HG03571 (cell line): Measurements from ENCODE around the gene RAVER1.
A peak's percentile ranks its signal among the peaks of the same experiment; 100 is the strongest.
"Not testable (repeated sequence)": the region's sequence is repeated elsewhere in the genome, so short reads cannot be mapped to it uniquely, and the experiment has no call there.

Experiments
- ATAC-seq: cut with Tn5 transposase; IDR thresholded peaks from one replicate; pipeline ENCODE4 v1.9.1; 2021; ENCODE audit not compliant: unreplicated experiment

RAVER1 gene

GRCh38 chr19:10291554-10292205 is 41.6 kb downstream of the RAVER1 start:
- ATAC-seq, result no peak

DNA sequence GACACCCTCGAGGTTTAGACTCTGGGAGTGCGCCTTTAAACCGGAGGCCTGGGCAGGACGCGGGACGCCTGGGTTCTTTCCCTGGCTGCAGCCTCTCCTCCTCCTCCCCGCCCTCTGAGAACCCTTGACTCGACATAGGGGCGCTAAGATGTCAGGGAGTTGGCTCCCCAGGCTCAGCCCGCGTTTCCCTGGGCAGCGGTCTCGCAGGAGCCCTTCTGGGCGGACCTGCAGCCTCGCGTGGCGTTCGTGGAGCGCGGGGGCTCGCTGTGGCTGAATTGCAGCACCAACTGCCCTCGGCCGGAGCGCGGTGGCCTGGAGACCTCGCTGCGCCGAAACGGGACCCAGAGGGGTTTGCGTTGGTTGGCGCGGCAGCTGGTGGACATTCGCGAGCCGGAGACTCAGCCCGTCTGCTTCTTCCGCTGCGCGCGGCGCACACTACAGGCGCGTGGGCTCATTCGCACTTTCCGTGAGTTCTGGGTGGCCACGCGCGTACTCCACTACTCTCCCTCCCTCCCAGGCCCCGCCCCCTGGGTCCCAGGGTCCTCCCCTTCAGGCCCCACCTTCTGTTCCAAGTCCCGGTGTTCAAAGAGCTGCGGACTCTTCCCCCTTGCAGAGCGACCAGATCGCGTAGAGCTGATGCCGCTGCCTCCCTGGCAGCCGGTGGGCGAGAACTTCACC is 42.3 kb downstream of the RAVER1 start:
- no peak for ATAC-seq

DNA sequence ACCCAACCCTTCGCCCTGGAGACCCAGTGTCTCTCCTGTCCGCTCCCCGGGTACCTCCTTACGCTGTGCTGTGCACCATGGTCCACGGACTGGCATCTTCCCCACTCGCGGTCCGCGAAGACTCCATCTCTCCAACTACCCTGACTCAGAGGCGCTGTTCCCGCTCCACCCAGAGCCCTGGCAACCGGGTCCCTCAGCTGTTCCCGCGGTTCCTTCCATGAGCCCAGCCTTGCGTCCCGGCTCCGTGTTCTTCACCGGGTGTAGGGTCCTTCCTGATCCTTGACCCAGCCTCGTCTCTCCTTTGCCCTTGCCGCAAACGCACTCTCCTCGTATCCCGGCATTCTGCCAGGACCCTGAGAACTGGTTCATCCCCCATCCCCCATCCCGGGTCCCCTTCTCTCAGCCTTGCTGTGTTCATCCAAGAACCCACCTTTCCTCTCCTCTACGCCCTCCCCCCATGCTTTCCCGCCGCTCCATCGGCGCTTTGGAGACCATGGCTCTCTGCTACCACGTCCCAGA is 42.9 kb downstream of the RAVER1 start:
- ATAC-seq, result no peak

DNA sequence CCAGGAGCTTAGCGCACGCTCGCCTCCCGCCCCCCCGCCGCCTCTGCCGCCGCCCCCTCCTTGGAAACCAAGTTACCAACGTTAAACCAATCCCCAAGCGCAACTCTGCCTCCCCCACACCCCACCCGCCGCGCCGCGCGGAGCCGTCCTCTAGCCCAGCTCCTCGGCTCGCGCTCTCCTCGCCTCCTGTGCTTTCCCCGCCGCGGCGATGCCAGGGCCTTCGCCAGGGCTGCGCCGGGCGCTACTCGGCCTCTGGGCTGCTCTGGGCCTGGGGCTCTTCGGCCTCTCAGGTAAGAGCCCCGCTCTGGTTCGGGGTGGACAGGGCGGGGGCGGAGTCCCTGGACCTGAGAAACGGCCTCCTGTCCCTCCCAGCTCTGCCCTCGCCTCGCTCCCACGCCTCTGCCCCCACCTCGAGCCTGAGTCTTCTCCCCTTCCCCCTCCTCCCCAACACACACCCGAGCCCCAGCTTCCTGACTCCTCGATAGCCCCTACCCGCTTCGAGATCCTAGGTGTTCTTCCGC is 43.4 kb downstream of the RAVER1 start, which contains the start of gene ICAM5:
ICAM5 (plus strand) TSS at position 117 of the 521 bp plus-strand sequence; CDS start at position 209, 92 bp downstream.
- no peak for ATAC-seq

DNA sequence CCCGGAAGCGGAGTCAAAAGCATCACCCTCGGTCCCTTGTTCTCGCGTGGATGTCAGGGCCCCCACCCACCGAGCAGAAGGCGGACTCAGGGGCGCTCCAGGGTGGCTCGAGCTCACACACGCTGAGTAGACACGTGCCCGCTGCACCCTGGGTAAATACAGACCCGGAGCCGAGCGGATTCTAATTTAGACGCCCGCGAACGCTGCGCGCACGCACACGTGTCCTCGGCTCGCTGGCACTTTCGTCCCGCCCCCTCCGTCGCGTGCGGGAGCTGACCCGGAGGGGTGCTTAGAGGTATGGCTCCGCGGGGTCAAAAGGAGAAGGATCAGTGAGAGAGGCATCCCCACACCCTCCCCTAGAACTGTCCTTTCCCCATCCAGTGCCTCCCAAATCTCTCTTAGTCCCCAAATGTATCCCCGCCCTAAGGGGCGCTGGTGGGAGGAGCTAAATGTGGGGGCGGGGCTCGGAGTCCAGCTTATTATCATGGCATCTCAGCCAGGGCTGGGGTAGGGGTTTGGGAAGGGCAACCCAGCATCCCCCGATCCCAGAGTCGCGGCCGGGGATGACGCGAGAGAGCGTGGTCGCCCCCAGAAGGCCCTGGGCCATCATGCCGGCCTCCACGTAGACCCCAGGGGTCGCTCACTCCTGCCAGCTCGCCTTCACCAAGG is 44.0 kb downstream of the RAVER1 start:
- no peak for ATAC-seq

GRCh38 chr19:10288662-10289166 is 44.6 kb downstream of the RAVER1 start:
- ATAC-seq, result no peak

DNA sequence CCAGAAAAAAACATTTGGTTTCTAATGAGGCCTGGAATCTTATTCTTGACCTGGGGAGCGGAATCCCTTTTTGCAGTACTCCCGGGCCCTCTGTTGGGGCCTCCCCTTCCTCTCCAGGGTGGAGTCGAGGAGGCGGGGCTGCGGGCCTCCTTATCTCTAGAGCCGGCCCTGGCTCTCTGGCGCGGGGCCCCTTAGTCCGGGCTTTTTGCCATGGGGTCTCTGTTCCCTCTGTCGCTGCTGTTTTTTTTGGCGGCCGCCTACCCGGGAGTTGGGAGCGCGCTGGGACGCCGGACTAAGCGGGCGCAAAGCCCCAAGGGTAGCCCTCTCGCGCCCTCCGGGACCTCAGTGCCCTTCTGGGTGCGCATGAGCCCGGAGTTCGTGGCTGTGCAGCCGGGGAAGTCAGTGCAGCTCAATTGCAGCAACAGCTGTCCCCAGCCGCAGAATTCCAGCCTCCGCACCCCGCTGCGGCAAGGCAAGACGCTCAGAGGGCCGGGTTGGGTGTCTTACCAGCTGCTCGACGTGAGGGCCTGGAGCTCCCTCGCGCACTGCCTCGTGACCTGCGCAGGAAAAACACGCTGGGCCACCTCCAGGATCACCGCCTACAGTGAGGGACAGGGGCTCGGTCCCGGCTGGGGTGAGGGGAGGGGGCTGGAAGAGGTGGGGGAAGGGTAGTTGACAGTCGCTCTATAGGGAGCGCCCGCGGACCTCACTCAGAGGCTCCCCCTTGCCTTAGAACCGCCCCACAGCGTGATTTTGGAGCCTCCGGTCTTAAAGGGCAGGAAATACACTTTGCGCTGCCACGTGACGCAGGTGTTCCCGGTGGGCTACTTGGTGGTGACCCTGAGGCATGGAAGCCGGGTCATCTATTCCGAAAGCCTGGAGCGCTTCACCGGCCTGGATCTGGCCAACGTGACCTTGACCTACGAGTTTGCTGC is 46.3 kb downstream of the RAVER1 start, which contains the start of gene ICAM4:
ICAM4 (plus strand) TSS at position 153 of the 935 bp plus-strand sequence; CDS start at position 211, 58 bp downstream.
- no peak for ATAC-seq

- no peak for ATAC-seq
Measured at GRCh38 chr19:10285393-10285792, 47.9 kb downstream of the RAVER1 start.

DNA sequence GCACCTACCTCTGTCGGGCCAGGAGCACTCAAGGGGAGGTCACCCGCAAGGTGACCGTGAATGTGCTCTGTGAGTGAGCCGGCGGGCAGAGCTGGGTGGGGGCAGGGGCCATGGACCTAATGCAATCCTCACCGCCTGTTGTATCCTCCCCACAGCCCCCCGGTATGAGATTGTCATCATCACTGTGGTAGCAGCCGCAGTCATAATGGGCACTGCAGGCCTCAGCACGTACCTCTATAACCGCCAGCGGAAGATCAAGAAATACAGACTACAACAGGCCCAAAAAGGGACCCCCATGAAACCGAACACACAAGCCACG is 48.4 kb downstream of the RAVER1 start:
- no peak for ATAC-seq

DNA sequence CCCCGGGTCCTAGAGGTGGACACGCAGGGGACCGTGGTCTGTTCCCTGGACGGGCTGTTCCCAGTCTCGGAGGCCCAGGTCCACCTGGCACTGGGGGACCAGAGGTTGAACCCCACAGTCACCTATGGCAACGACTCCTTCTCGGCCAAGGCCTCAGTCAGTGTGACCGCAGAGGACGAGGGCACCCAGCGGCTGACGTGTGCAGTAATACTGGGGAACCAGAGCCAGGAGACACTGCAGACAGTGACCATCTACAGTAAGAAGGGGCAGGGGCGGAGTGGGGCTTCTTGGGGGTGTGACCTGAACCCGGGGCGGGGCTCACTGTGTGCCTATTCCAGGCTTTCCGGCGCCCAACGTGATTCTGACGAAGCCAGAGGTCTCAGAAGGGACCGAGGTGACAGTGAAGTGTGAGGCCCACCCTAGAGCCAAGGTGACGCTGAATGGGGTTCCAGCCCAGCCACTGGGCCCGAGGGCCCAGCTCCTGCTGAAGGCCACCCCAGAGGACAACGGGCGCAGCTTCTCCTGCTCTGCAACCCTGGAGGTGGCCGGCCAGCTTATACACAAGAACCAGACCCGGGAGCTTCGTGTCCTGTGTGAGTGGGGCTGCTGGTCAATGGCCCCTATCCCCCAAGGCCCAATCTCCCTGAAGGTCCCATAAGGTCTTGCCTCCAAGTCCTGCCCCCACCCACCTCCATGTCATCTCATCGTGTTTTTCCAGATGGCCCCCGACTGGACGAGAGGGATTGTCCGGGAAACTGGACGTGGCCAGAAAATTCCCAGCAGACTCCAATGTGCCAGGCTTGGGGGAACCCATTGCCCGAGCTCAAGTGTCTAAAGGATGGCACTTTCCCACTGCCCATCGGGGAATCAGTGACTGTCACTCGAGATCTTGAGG is 49.0 kb downstream of the RAVER1 start:
- ATAC-seq, result no peak

GRCh38 chr19:10283301-10284064 is 49.8 kb downstream of the RAVER1 start:
- no peak for ATAC-seq

DNA sequence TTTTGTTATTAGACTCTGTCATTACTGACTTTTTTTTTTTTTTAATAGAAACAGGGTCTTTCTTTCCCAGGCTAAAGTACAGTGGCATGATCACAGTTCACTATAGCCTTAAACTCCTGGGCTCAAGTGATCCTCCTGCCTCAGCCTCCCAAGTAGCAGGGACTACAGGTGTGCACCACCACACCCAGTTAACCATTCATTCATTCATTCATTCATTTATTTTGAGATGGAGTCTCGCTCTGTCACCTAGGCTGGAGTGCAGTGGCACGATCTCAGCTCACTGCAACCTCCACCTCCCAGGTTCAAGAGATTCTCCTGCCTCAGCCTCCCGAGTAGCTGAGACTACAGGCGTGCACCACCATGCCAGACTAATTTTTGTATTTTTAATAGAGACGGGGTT is 51.3 kb downstream of the RAVER1 start:
- ATAC-seq, result not testable (repeated sequence)

GRCh38 chr19:10279737-10280442 is 53.4 kb downstream of the RAVER1 start:
- no peak for ATAC-seq

DNA sequence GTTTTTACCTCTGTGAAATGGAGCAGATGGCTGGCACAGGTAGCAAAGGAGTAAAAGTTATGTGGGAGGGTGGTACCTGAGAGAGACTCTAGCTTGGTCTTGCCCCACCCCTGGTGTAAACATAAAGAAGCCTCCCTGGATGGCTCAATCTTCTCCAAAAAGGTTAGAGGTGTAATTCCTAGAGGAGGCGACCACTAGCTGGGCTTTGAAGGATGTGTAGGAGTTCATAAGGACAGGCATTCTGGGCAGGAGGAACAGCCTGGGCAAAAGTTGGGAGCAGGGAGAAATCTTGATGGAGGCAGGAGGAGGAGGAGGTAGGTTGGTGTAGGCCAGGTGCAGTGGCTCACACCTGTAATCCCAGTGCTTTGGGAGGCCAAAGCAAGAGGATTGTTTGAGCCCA is 54.4 kb downstream of the RAVER1 start:
- ATAC-seq, result no peak

DNA sequence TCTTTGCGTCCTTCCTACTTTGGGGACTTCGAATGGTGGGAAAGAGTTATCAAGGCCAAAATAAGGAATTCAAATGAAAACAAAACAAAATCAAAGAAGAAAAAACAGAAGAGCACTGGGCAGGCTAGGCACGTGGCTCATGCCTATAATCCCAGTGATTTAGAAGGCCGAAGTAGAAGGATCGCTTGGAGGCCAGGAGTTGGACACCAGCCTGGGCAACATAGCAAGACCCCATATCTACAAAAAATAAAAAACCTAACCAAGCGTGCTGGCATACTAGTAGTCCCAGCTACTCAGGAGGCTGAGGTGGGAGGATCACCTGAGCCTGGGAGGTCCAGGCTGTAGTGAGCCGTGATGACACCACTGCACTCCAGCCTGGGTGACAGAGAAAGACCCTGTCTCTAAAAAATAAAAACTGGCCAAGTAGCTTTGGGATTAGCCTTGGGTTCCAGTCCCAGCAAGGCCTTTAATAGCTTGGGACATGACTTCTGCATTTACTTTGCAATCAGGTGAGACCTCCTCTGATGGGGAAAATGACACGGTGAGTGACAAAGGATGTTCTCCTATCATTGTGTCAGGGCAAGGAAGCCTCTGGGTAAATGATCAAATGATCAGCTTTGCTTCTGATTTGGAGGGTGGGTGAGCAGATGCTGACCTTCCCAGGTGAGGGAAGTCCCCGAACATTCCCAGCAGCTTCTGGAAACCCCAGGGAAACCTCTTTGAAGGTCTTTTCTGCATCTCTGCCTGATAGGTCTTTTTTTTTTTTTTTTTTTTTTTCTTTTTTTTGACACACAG is 55.3 kb downstream of the RAVER1 start:
- ATAC-seq, result no peak

DNA sequence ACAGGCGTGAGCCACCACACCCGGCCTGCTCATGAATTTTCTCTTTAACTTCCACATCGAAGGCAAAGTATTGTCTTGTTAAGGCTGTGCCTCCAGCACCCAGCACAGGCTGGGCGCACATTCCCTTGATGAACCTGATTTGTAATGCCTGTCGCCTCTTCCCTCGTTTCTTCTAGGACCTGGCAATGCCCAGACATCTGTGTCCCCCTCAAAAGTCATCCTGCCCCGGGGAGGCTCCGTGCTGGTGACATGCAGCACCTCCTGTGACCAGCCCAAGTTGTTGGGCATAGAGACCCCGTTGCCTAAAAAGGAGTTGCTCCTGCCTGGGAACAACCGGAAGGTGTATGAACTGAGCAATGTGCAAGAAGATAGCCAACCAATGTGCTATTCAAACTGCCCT is 58.7 kb downstream of the RAVER1 start:
- no peak for ATAC-seq

- peak; percentile 23 for ATAC-seq
Measured at GRCh38 chr19:10271543-10272086, 61.7 kb downstream of the RAVER1 start.
